Astrocyte (in vitro differentiated cells and primary cell): ENCODE measurements around the gene ANO6. TPM values are rescaled to one million over a fixed set of nuclear protein-coding genes. Genes with fewer than 3 reads are reported as not detected.

Source experiments
- DNase-seq: peaks from one replicate; pipeline ENCODE4 v3.0.0-alpha.2; 2010; ENCODE audit warnings: low read depth
- FAIRE-seq: peaks from 2 replicates; lab custom pipeline; 2011; peaks lifted over from hg19 to GRCh38; lab: Jason Lieb, UNC
- H2AFZ ChIP-seq: 2 replicates; pipeline ENCODE4 v1.6.0; 2012; ENCODE audit warnings: low read depth, low read length, inconsistent platforms
- H3K27ac ChIP-seq: 2 replicates; pipeline ENCODE4 v1.5.1; 2011; ENCODE audit warnings: low read depth, low read length, inconsistent platforms
- H3K27me3 ChIP-seq: 2 replicates; pipeline ENCODE4 v1.6.0; 2011; ENCODE audit warnings: low read length, inconsistent platforms; ENCODE audit not compliant: insufficient read depth
- H3K36me3 ChIP-seq: 2 replicates; pipeline ENCODE4 v1.5.1; 2011; ENCODE audit warnings: low read length, inconsistent platforms; ENCODE audit not compliant: insufficient read depth
- H3K4me1 ChIP-seq: 2 replicates; pipeline ENCODE4 v1.5.1; 2011; ENCODE audit warnings: low read length, inconsistent platforms; ENCODE audit not compliant: insufficient read depth
- H3K4me2 ChIP-seq: 2 replicates; pipeline ENCODE4 v1.6.0; 2012; ENCODE audit warnings: low read length, inconsistent platforms
- H3K4me3 ChIP-seq: 2 replicates; pipeline ENCODE4 v1.5.1; 2011; ENCODE audit warnings: low read depth, mild to moderate bottlenecking, low read length, inconsistent platforms; ENCODE audit not compliant: insufficient read depth
- H3K79me2 ChIP-seq: 2 replicates; pipeline ENCODE4 v1.6.0; 2012; ENCODE audit warnings: mild to moderate bottlenecking, low read length, inconsistent platforms; ENCODE audit not compliant: insufficient read depth
- H3K9ac ChIP-seq: 2 replicates; pipeline ENCODE4 v1.6.0; 2012; ENCODE audit warnings: mild to moderate bottlenecking, low read length, inconsistent platforms
- H3K9me3 ChIP-seq: 2 replicates; pipeline ENCODE4 v1.5.1; 2012; ENCODE audit warnings: low read depth, mild to moderate bottlenecking, low read length, inconsistent platforms; ENCODE audit not compliant: insufficient read depth
- H4K20me1 ChIP-seq: 2 replicates; pipeline ENCODE4 v1.6.0; 2012; ENCODE audit warnings: low read length, inconsistent platforms; ENCODE audit not compliant: insufficient read depth
- H3K27ac Mint-ChIP-seq: one replicate; pipeline ENCODE4 v1.8.0; 2021; ENCODE audit warnings: mild to moderate bottlenecking, mixed read lengths; ENCODE audit not compliant: unreplicated experiment
- H3K27me3 Mint-ChIP-seq: one replicate; pipeline ENCODE4 v1.8.0; 2021; ENCODE audit warnings: low read depth, mixed read lengths; ENCODE audit not compliant: unreplicated experiment
- H3K36me3 Mint-ChIP-seq: one replicate; pipeline ENCODE4 v1.8.0; 2021; ENCODE audit warnings: low read depth, mixed read lengths; ENCODE audit not compliant: unreplicated experiment
- H3K4me1 Mint-ChIP-seq: one replicate; pipeline ENCODE4 v1.8.0; 2021; ENCODE audit warnings: low read depth, mixed read lengths; ENCODE audit not compliant: unreplicated experiment
- H3K4me3 Mint-ChIP-seq: one replicate; pipeline ENCODE4 v1.8.0; 2021; ENCODE audit warnings: mild to moderate bottlenecking, moderate library complexity, mixed read lengths; ENCODE audit not compliant: unreplicated experiment
- H3K9me3 Mint-ChIP-seq: one replicate; pipeline ENCODE4 v1.8.0; 2021; ENCODE audit warnings: mild to moderate bottlenecking, mixed read lengths; ENCODE audit not compliant: unreplicated experiment
- CTCF ChIP-seq: IDR thresholded peaks from 2 replicates; pipeline ENCODE4 v1.5.1; 2011; ENCODE audit warnings: low read depth, mild to moderate bottlenecking, inconsistent platforms, low read length, moderate library complexity; ENCODE audit not compliant: insufficient read depth
- EZH2 ChIP-seq: IDR thresholded peaks from 2 replicates; pipeline ENCODE4 v1.6.1; 2012; ENCODE audit warnings: mild to moderate bottlenecking, low read length, inconsistent platforms; ENCODE audit not compliant: insufficient read depth
- total RNA-seq: library from RNA; stranded (reverse); gene quantifications from 2 replicates; pipeline ENCODE4 v1.2.1, GENCODE V29; 2021

The ANO6 gene
- total RNA-seq, 1 donor from 2014 or later = 113 TPM

- Histone ChIP-seq H2AFZ (no peak overlapping the region), H3K9ac (no peak overlapping the region), H3K4me3 (no peak overlapping the region), H3K9me3 (peaks cover 2% of the 10 kb centered on the region), H3K4me2 (no peak overlapping the region), H3K79me2 (peaks cover 93% of the 10 kb centered on the region), H3K27me3 (no peaks in the 10 kb centered on the region), H4K20me1 (peaks cover 27% of the 10 kb centered on the region), H3K4me1 (peaks cover 2% of the 10 kb centered on the region), H3K36me3 (no peaks in the 10 kb centered on the region), H3K27ac (no peak overlapping the region)
- TF ChIP-seq CTCF (no peak), EZH2 (no peak)
- Mint-ChIP-seq H3K4me1 (peaks cover 26% of the 10 kb centered on the region), H3K4me3 (no peak overlapping the region), H3K27me3 (no peaks in the 10 kb centered on the region), H3K9me3 (no peaks in the 10 kb centered on the region), H3K36me3 (peaks cover 6% of the 10 kb centered on the region), H3K27ac (no peak overlapping the region)
- DNase-seq = no peak
- FAIRE-seq = peak; percentile 45
Measured at GRCh38 chr12:45246236-45246635, 30.3 kb downstream of the ANO6 start.

- H3K4me2 ChIP-seq = no peak overlapping the region
- no peak overlapping the region for H3K4me3 ChIP-seq
- no peak for TF ChIP-seq CTCF
- no peak for TF ChIP-seq EZH2
- H3K9me3 ChIP-seq = no peaks in the 10 kb centered on the region
- peaks cover 30% of the 10 kb centered on the region for H4K20me1 ChIP-seq
- no peak overlapping the region for H3K27ac ChIP-seq
- Mint-ChIP-seq H3K27me3 (no peaks in the 10 kb centered on the region), H3K4me1 (peaks cover 25% of the 10 kb centered on the region), H3K4me3 (no peak overlapping the region), H3K27ac (no peak overlapping the region), H3K36me3 (peaks cover 4% of the 10 kb centered on the region), H3K9me3 (no peaks in the 10 kb centered on the region)
- no peak overlapping the region for H3K9ac ChIP-seq
- DNase-seq = no peak
- peaks cover 2% of the 10 kb centered on the region for H3K4me1 ChIP-seq
- peaks cover 93% of the 10 kb centered on the region for H3K79me2 ChIP-seq
- H3K36me3 ChIP-seq = no peaks in the 10 kb centered on the region
- H2AFZ ChIP-seq = no peak overlapping the region
- no peaks in the 10 kb centered on the region for H3K27me3 ChIP-seq
- FAIRE-seq = no peak
Measured at GRCh38 chr12:45247589-45247988, 31.7 kb downstream of the ANO6 start.

GRCh38 chr12:45248095-45248494 lies 32.2 kb downstream of the ANO6 start:
- peaks cover 26% of the 10 kb centered on the region for H3K4me1 Mint-ChIP-seq
- no peak for FAIRE-seq
- no peaks in the 10 kb centered on the region for H3K9me3 Mint-ChIP-seq

More at GRCh38 chr12:45248095-45248494, 32.2 kb downstream of the ANO6 start:
- Mint-ChIP-seq H3K36me3 (peaks cover 3% of the 10 kb centered on the region), H3K4me3 (no peak overlapping the region), H3K27me3 (no peaks in the 10 kb centered on the region), H3K27ac (no peak overlapping the region)
- Histone ChIP-seq H3K27me3 (no peaks in the 10 kb centered on the region), H3K36me3 (no peaks in the 10 kb centered on the region), H3K27ac (no peak overlapping the region), H3K4me3 (no peak overlapping the region), H3K4me1 (peaks cover 2% of the 10 kb centered on the region), H3K79me2 (peaks cover 90% of the 10 kb centered on the region), H2AFZ (no peak overlapping the region), H3K4me2 (no peak overlapping the region), H3K9me3 (no peaks in the 10 kb centered on the region), H3K9ac (no peak overlapping the region), H4K20me1 (peaks cover 30% of the 10 kb centered on the region)
- TF ChIP-seq EZH2 (no peak), CTCF (no peak)
- no peak for DNase-seq
